Lower leg skin (tissue), 3 donors: ENCODE measurements around the gene SPECC1L.

ENCODE experiments used
- POLR2A ChIP-seq, 2 donors: fragments of 450-650 bp; IDR thresholded peaks; one replicate each; pipeline ENCODE4 v1.6.1; 2016 to 2017; ENCODE audit warnings: antibody characterized with exemption in 2 of 2, mild to moderate bottlenecking in 1 of 2, moderate library complexity in 1 of 2
- TF ChIP-seq, protein P1 (sequence below), 3 donors: fragments of 450-650 bp; IDR thresholded peaks; one replicate each; pipeline ENCODE4 v1.5.1; 2016; ENCODE audit warnings: antibody characterized with exemption in 3 of 3, mild to moderate bottlenecking in 3 of 3, moderate library complexity in 2 of 3

DNA sequence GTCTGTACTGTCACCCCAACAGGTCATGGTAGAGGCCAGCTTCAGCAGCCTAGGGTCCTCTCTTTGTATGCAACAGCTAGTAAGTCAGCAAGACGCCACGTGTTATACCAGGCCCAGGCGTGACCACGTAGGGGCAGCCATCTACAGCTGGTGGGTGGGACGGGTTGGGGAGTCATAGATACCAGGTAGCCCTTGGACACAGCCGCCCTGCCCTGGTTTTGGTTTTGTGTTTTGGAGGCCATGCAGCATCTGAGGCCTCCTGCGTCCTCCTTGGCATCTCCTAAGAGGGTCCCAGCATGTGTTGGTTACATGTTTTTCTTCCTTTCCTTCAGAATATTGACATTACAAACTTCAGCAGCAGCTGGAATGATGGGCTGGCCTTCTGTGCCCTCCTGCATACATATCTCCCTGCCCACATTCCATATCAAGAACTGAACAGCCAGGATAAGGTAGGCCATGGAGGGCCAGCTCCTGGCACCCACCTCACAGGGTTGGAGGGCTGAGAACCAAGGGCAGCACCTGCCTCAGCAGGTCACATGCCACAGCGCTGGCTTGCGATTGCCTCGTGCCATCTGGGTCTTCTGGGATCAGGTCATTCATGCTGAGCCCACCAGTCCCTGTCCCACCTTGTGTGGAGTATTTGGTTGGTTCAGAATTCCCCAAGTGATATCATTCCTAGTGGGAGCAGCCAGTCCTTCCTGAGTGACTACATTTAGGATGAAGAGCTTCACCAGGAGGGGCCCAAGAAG is 140.8 kb downstream of the SPECC1L start:
- TF ChIP-seq, protein P1, sequence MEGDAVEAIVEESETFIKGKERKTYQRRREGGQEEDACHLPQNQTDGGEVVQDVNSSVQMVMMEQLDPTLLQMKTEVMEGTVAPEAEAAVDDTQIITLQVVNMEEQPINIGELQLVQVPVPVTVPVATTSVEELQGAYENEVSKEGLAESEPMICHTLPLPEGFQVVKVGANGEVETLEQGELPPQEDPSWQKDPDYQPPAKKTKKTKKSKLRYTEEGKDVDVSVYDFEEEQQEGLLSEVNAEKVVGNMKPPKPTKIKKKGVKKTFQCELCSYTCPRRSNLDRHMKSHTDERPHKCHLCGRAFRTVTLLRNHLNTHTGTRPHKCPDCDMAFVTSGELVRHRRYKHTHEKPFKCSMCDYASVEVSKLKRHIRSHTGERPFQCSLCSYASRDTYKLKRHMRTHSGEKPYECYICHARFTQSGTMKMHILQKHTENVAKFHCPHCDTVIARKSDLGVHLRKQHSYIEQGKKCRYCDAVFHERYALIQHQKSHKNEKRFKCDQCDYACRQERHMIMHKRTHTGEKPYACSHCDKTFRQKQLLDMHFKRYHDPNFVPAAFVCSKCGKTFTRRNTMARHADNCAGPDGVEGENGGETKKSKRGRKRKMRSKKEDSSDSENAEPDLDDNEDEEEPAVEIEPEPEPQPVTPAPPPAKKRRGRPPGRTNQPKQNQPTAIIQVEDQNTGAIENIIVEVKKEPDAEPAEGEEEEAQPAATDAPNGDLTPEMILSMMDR (IDR thresholded peaks at IDR 0.05): no peak
- TF ChIP-seq POLR2A (IDR thresholded peaks at IDR 0.05): no peak
